ENCODE measurements around the gene C3orf52.

DNA sequence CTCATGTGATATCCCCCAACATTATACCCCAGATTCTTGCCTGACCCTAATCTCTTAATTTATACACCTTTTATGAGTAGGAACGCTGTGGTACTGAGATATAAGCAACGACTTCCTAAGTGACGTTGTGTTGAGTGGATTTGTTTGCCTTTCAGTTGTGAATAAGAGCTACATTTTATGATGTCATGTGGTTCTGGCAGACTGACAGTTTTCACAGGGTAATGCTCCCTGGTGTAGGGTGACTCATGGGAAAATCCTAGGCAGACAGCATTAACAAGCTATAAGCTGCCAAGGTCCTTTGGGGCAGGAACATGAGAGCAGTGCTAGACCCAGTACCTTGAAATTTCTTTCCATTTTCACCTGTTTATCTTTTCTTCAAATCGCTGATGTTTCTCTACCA lies 11.2 kb downstream of the C3orf52 start:
- no peak for TF ChIP-seq CTCF (conservative IDR thresholded peaks at IDR 0.05 in 1 of 2, IDR thresholded peaks at IDR 0.05 in 1 of 2; ENCODE audit: extremely low read depth in 1 of 2, insufficient read depth in 1 of 2, low read depth in 1 of 2, low read length in 2 of 2)
- TF ChIP-seq EZH2 (IDR thresholded peaks at IDR 0.05; ENCODE audit: borderline replicate concordance, low read length) = no peak
